A549 (cell line): ENCODE measurements around the gene NXPH2. TPM values are rescaled to one million over a fixed set of nuclear protein-coding genes. Genes with fewer than 3 reads are reported as not detected.

Experiments used
- ATAC-seq, 2 experiments: fragments of 200-7000 bp in 1 of 2; fragments of >200 bp in 1 of 2; cut with Nextera tagmentation in 1 of 2; cut with Tn5 transposase in 1 of 2; 3 replicates each; pipeline versions ENCODE4 v1.8.0 to v1.9.1; 2018 to 2020; ENCODE audit warnings: mild to moderate bottlenecking in 1 of 2, moderate library complexity in 1 of 2
- CTCF ChIA-PET: fragments of 300-600 bp; sonication (Branson Sonifier 250); formaldehyde crosslinking; extraction: SDS; loops from one replicate; lab custom pipeline; 2021; ENCODE audit warnings: antibody characterized with exemption, inconsistent platforms; lab: Yijun Ruan, JAX
- POLR2A ChIA-PET: fragments of 350-600 bp; formaldehyde crosslinking; extraction: SDS; loops from one replicate; lab custom pipeline; 2021; ENCODE audit warnings: antibody characterized with exemption, inconsistent platforms; lab: Yijun Ruan, JAX
- DNase-seq, 2 experiments: peaks; one replicate each; pipeline versions ENCODE4 v3.0.0 to v3.0.0-alpha.2; 2011 to 2016; ENCODE audit warnings: low read depth in 1 of 2, low spot score in 1 of 2
- FAIRE-seq: peaks from 2 replicates; lab custom pipeline; 2011; peaks lifted over from hg19 to GRCh38; lab: Jason Lieb, UNC
- H3K27ac ChIP-seq, 2 experiments: fragments of >200 bp; sonication (Bioruptor Twin); formaldehyde crosslinking; 3 replicates each; pipeline ENCODE4 v1.5.1; 2016 to 2017
- H3K4me1 ChIP-seq: fragments of >200 bp; sonication (Bioruptor Twin); formaldehyde crosslinking; 3 replicates; pipeline ENCODE4 v1.6.1; 2016
- H3K4me2 ChIP-seq: fragments of >200 bp; sonication (Bioruptor Twin); formaldehyde crosslinking; 3 replicates; pipeline ENCODE4 v1.6.1; 2016
- H3K4me3 ChIP-seq: fragments of >200 bp; sonication (Bioruptor Twin); formaldehyde crosslinking; 3 replicates; pipeline ENCODE4 v1.5.1; 2016
- H3K9me3 ChIP-seq: fragments of >200 bp; sonication (Bioruptor Twin); formaldehyde crosslinking; 3 replicates; pipeline ENCODE4 v1.6.1; 2016
- BHLHE40 ChIP-seq: IDR thresholded peaks from 2 replicates; pipeline ENCODE4 v1.6.1; 2012; ENCODE audit warnings: low read depth, low read length, inconsistent platforms
- CEBPB ChIP-seq, 2 experiments: fragments of >200 bp in 1 of 2; sonication (Bioruptor Twin) in 1 of 2; formaldehyde crosslinking in 1 of 2; IDR thresholded peaks; 2 replicates each; pipeline ENCODE4 v1.6.1; 2012 to 2016
- CHD2 ChIP-seq: fragments of 150-350 bp; IDR thresholded peaks from 2 replicates; pipeline ENCODE4 v1.6.1; 2014; ENCODE audit warnings: low read length; ENCODE audit not compliant: partially characterized antibody
- CTCF ChIP-seq: fragments of >200 bp; sonication (Bioruptor Twin); formaldehyde crosslinking; IDR thresholded peaks from 3 replicates; pipeline ENCODE4 v1.5.1; 2016
- E2F6 ChIP-seq: IDR thresholded peaks from 2 replicates; pipeline ENCODE4 v1.6.1; 2012; ENCODE audit warnings: low read depth, borderline replicate concordance
- EHMT2 ChIP-seq: fragments of 200-600 bp; sonication (generic); IDR thresholded peaks from 2 replicates; pipeline ENCODE4 v1.6.1; 2016; ENCODE audit warnings: antibody characterized with exemption, low read depth, mild to moderate bottlenecking, moderate library complexity
- EP300 ChIP-seq, 2 experiments: fragments of >200 bp; sonication (Bioruptor Twin); formaldehyde crosslinking; IDR thresholded peaks; 2 replicates in 1 of 2; 3 replicates in 1 of 2; pipeline ENCODE4 v1.6.1; 2016 to 2017
- FOSB ChIP-seq: fragments of 250-450 bp; sonication (Bioruptor Pico); IDR thresholded peaks from 2 replicates; pipeline ENCODE4 v1.5.0; 2020; ENCODE audit warnings: mild to moderate bottlenecking, moderate library complexity
- FOSL2 ChIP-seq, 2 experiments: fragments of 450-650 bp in 1 of 2; fragments of >200 bp in 1 of 2; sonication (Bioruptor Twin) in 1 of 2; formaldehyde crosslinking; IDR thresholded peaks; 2 replicates each; pipeline versions ENCODE4 v1.5.0 to v1.6.1; 2016 to 2020; ENCODE audit warnings: mild to moderate bottlenecking in 1 of 2, moderate library complexity in 1 of 2
- HES2 ChIP-seq: fragments of >200 bp; sonication (Bioruptor Twin); formaldehyde crosslinking; IDR thresholded peaks from 2 replicates; pipeline ENCODE4 v1.6.1; 2016
- HEYL ChIP-seq: fragments of 250-450 bp; sonication (Bioruptor Pico); IDR thresholded peaks from 2 replicates; pipeline ENCODE4 v1.8.0; 2021; ENCODE audit warnings: mild to moderate bottlenecking, moderate library complexity
- HOXB13 ChIP-seq: fragments of 250-450 bp; sonication (Bioruptor Pico); IDR thresholded peaks from 2 replicates; pipeline ENCODE4 v1.5.0; 2020; ENCODE audit warnings: low read depth, mild to moderate bottlenecking, moderate library complexity
- KDM5A ChIP-seq: fragments of 200-600 bp; sonication (generic); IDR thresholded peaks from 2 replicates; pipeline ENCODE4 v1.6.1; 2016; ENCODE audit warnings: antibody characterized with exemption, mild to moderate bottlenecking
- MAFK ChIP-seq: fragments of 450-650 bp; IDR thresholded peaks from 2 replicates; pipeline ENCODE4 v1.6.1; 2014; ENCODE audit not compliant: partially characterized antibody
- MAZ ChIP-seq: fragments of 150-350 bp; IDR thresholded peaks from 2 replicates; pipeline ENCODE4 v1.6.1; 2014; ENCODE audit warnings: antibody characterized with exemption, low read depth, low read length, borderline replicate concordance
- MYC ChIP-seq: IDR thresholded peaks from 2 replicates; pipeline ENCODE4 v1.6.1; 2012; ENCODE audit warnings: mild to moderate bottlenecking, inconsistent platforms, low read length, improper control_type of control experiment, borderline replicate concordance
- NPAS2 ChIP-seq: fragments of 250-450 bp; sonication (Bioruptor Pico); IDR thresholded peaks from 2 replicates; pipeline ENCODE4 v1.8.0; 2022; ENCODE audit warnings: mild to moderate bottlenecking, moderate library complexity, borderline replicate concordance
- NR3C1 ChIP-seq: fragments of >200 bp; sonication (Bioruptor Twin); formaldehyde crosslinking; IDR thresholded peaks from 3 replicates; pipeline ENCODE4 v1.6.1; 2017
- PBX3 ChIP-seq: IDR thresholded peaks from 2 replicates; pipeline ENCODE4 v1.6.1; 2012
- RAD21 ChIP-seq, 2 experiments: fragments of >200 bp in 1 of 2; sonication (Bioruptor Twin) in 1 of 2; formaldehyde crosslinking in 1 of 2; IDR thresholded peaks in 1 of 2; conservative IDR thresholded peaks in 1 of 2; 2 replicates in 1 of 2; 3 replicates in 1 of 2; pipeline ENCODE4 v1.6.1; 2012 to 2018; ENCODE audit warnings: inconsistent platforms in 1 of 2
- RARB ChIP-seq: fragments of 250-450 bp; sonication (Bioruptor Pico); IDR thresholded peaks from 2 replicates; pipeline ENCODE4 v1.8.0; 2021; ENCODE audit warnings: mild to moderate bottlenecking, moderate library complexity
- TFCP2L1 ChIP-seq: fragments of 250-450 bp; sonication (Bioruptor Pico); IDR thresholded peaks from 2 replicates; pipeline ENCODE4 v1.5.0; 2021; ENCODE audit warnings: mild to moderate bottlenecking
- USF2 ChIP-seq: fragments of 450-650 bp; IDR thresholded peaks from 2 replicates; pipeline ENCODE4 v1.6.1; 2014; ENCODE audit warnings: antibody characterized with exemption
- ZNF302 ChIP-seq: fragments of 250-450 bp; sonication (Bioruptor Pico); IDR thresholded peaks from 2 replicates; pipeline ENCODE4 v1.9.0; 2021; ENCODE audit warnings: inconsistent platforms, mild to moderate bottlenecking, moderate library complexity
- WGBS: methylation state at CpG from one replicate; pipeline ENCODE4 v1.1.6; 2017; ENCODE audit errors: missing lambda C conversion rate; 5-methylcytosine and 5-hydroxymethylcytosine counted together
- polyA plus RNA-seq, 4 experiments: library from polyadenylated mRNA; depleted of rRNA in 3 of 4; stranded (reverse); fragments of >200 nt; fragmentation: RNase III in 1 of 4; extraction: RNeasy Plus Mini Kit Qiagen cat#74134 plus additional on column Dnase treatment in 1 of 4; gene quantifications; 2 replicates in 3 of 4; 3 replicates in 1 of 4; pipeline ENCODE4 v1.2.3, GENCODE V29; 2011 to 2017
- TF ChIP-seq, protein P1 (sequence below): IDR thresholded peaks from 2 replicates; pipeline ENCODE4 v1.6.1; 2012
- TF ChIP-seq, protein P2 (sequence below): fragments of 150-350 bp; IDR thresholded peaks from 2 replicates; pipeline ENCODE4 v1.6.1; 2014; ENCODE audit warnings: low read depth, mild to moderate bottlenecking, low read length
- TF ChIP-seq, protein P3 (sequence below): fragments of >200 bp; sonication (Bioruptor Twin); formaldehyde crosslinking; IDR thresholded peaks from 3 replicates; pipeline ENCODE4 v1.6.1; 2016

Gene NXPH2
- polyA plus RNA-seq, 2 of the 4 experiments (the other 2 are of a cell fraction), result not detected

GRCh38 chr2:138703242-138703641 is 76.9 kb downstream of the NXPH2 start:
- WGBS, result 77% methylated on average over 2 of the region's 2 CpGs
- Histone ChIP-seq H3K4me1 (0 out of 3 replicates have a peak, but pooled peaks cover 8% of the 10 kb centered on the region), H3K27ac (no peak overlapping the region), H3K4me3 (no peak overlapping the region), H3K4me2 (no peak overlapping the region), H3K9me3 (no peaks in the 10 kb centered on the region)
- no peak for TF ChIP-seq EHMT2
- no peak for TF ChIP-seq RAD21 (conservative IDR thresholded peaks at IDR 0.05 in 1 of 2, IDR thresholded peaks at IDR 0.05 in 1 of 2)
- TF ChIP-seq FOSB (CRISPR knock-in tag), result no peak
- CTCF ChIA-PET, result no interaction called here
- no peak for ATAC-seq
- no peak for FAIRE-seq
- no peak for DNase-seq
- POLR2A ChIA-PET, result no interaction called here

DNA sequence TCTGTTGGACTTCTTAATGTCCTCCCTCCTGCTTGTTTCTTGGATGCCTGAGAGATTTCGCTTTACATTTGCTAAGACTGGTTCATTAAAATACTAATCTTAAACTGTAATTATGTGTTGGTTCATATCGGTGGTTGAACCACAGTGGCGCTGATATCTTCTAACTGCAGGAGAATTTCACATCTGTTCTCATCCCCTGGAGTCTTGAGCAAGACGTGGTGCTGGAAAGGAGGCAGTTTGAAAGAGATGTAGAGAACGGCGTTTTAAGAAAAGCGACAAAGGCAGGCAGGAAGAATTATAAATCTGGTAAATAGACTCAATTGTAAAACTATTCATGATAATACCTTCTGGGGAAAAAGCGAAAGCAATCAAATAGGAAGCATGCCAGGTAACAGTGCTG is 79.5 kb downstream of the NXPH2 start:
- Histone ChIP-seq H3K27ac (no peak overlapping the region), H3K4me3 (no peak overlapping the region), H3K4me2 (no peak overlapping the region), H3K9me3 (no peaks in the 10 kb centered on the region), H3K4me1 (no peaks in the 10 kb centered on the region)
- ATAC-seq (no peak), DNase-seq (no peak), FAIRE-seq (no peak)
- CTCF ChIA-PET, result no interaction called here
- WGBS, result 87% methylated on average over 8 of the region's 8 CpGs
- TF ChIP-seq ZNF302 (CRISPR knock-in tag) (no peak), CTCF (no peak), CEBPB (IDR thresholded peaks at IDR 0.05) (no peak), CHD2 (no peak), USF2 (no peak), FOSL2 (IDR thresholded peaks at IDR 0.05) (no peak), FOSL2 (CRISPR knock-in tag; IDR thresholded peaks at IDR 0.05) (no peak), PBX3 (no peak), NR3C1 (no peak), EP300 (IDR thresholded peaks at IDR 0.05) (no peak), MAFK (no peak), HOXB13 (no peak), HES2 (no peak), E2F6 (no peak)
- TF ChIP-seq, protein P1, sequence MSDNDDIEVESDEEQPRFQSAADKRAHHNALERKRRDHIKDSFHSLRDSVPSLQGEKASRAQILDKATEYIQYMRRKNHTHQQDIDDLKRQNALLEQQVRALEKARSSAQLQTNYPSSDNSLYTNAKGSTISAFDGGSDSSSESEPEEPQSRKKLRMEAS, result no peak
- POLR2A ChIA-PET, result no interaction called here

- ATAC-seq (no peak), DNase-seq (no peak), FAIRE-seq (no peak)
- CTCF ChIA-PET, result no interaction called here
- POLR2A ChIA-PET, result no interaction called here
- 78% methylated on average over 8 of the region's 8 CpGs for WGBS
- Histone ChIP-seq H3K4me1 (no peaks in the 10 kb centered on the region), H3K27ac (no peak overlapping the region), H3K4me3 (no peak overlapping the region), H3K4me2 (no peak overlapping the region), H3K9me3 (no peaks in the 10 kb centered on the region)
- TF ChIP-seq, protein P2, sequence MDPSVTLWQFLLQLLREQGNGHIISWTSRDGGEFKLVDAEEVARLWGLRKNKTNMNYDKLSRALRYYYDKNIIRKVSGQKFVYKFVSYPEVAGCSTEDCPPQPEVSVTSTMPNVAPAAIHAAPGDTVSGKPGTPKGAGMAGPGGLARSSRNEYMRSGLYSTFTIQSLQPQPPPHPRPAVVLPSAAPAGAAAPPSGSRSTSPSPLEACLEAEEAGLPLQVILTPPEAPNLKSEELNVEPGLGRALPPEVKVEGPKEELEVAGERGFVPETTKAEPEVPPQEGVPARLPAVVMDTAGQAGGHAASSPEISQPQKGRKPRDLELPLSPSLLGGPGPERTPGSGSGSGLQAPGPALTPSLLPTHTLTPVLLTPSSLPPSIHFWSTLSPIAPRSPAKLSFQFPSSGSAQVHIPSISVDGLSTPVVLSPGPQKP, result no peak
- TF ChIP-seq CEBPB (IDR thresholded peaks at IDR 0.05) (no peak), HOXB13 (no peak), BHLHE40 (no peak), HES2 (no peak), RARB (no peak), NPAS2 (CRISPR knock-in tag) (no peak), HEYL (no peak), MAZ (no peak), MYC (no peak), KDM5A (no peak), TFCP2L1 (CRISPR knock-in tag) (no peak)
- TF ChIP-seq, protein P3, sequence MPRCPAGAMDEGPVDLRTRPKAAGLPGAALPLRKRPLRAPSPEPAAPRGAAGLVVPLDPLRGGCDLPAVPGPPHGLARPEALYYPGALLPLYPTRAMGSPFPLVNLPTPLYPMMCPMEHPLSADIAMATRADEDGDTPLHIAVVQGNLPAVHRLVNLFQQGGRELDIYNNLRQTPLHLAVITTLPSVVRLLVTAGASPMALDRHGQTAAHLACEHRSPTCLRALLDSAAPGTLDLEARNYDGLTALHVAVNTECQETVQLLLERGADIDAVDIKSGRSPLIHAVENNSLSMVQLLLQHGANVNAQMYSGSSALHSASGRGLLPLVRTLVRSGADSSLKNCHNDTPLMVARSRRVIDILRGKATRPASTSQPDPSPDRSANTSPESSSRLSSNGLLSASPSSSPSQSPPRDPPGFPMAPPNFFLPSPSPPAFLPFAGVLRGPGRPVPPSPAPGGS, result no peak
Observed at GRCh38 chr2:138699421-138699820, 80.8 kb downstream of the NXPH2 start.
